OCI-LY7 (cell line): ENCODE results near the gene FCRLB. TPM values are rescaled to one million over a fixed set of nuclear protein-coding genes. Genes with fewer than 3 reads are reported as not detected.

Experiments used
- BruUV-seq: library from RNA; stranded (reverse); fragments of 400-500 nt; replicated peaks from 2 replicates; lab custom pipeline; 2021; lab: Mats Ljungman, UMichigan
- CTCF ChIA-PET: fragments of 300-600 bp; sonication (Branson Sonifier 250); formaldehyde crosslinking; loops from one replicate; lab custom pipeline; 2022; ENCODE audit warnings: antibody characterized with exemption; ENCODE audit not compliant: unreplicated experiment; lab: Charles Lee
- POLR2A ChIA-PET: fragments of 300-600 bp; sonication (Branson Sonifier 250); formaldehyde crosslinking; loops from one replicate; lab custom pipeline; 2022; ENCODE audit warnings: antibody characterized with exemption; lab: Charles Lee
- DNase-seq: peaks from one replicate; pipeline ENCODE4 v3.0.0-alpha.2; 2015; ENCODE audit warnings: low spot score
- H2AFZ ChIP-seq: fragments of 200-600 bp; sonication (generic), shearing (Covaris generic); 2 replicates; pipeline ENCODE4 v1.6.1; 2014; ENCODE audit warnings: mild to moderate bottlenecking, antibody characterized with exemption, low read length, moderate library complexity
- H3K27ac ChIP-seq: fragments of 200-600 bp; sonication (generic); 2 replicates; pipeline ENCODE4 v1.5.1; 2014; ENCODE audit warnings: mixed run types, low read depth, mild to moderate bottlenecking, moderate library complexity, low read length, inconsistent platforms; ENCODE audit not compliant: poor library complexity, severe bottlenecking
- H3K36me3 ChIP-seq: fragments of 200-600 bp; sonication (generic); 2 replicates; pipeline ENCODE4 v1.6.1; 2014; ENCODE audit warnings: mild to moderate bottlenecking, antibody characterized with exemption, low read length, moderate library complexity, mixed read lengths; ENCODE audit not compliant: insufficient read depth
- H3K4me1 ChIP-seq: fragments of 200-600 bp; sonication (generic); 2 replicates; pipeline ENCODE4 v1.5.1; 2014; ENCODE audit warnings: mild to moderate bottlenecking, low read length; ENCODE audit not compliant: insufficient read depth, poor library complexity, severe bottlenecking
- H3K4me2 ChIP-seq: fragments of 200-600 bp; sonication (generic); 2 replicates; pipeline ENCODE4 v1.6.1; 2014; ENCODE audit warnings: mild to moderate bottlenecking, low read length
- H3K4me3 ChIP-seq: fragments of 200-600 bp; sonication (generic); 2 replicates; pipeline ENCODE4 v1.5.1; 2014; ENCODE audit warnings: mild to moderate bottlenecking, low read depth, low read length; ENCODE audit not compliant: poor library complexity, severe bottlenecking
- H3K79me2 ChIP-seq: fragments of 200-600 bp; sonication (generic); 2 replicates; pipeline ENCODE4 v1.6.1; 2016; ENCODE audit warnings: low read depth, mild to moderate bottlenecking, low read length, moderate library complexity, mixed read lengths; ENCODE audit not compliant: insufficient read depth
- H3K9me2 ChIP-seq: fragments of 200-600 bp; sonication (generic); 2 replicates; pipeline ENCODE4 v1.6.1; 2016; ENCODE audit warnings: mild to moderate bottlenecking, low read length, mixed read lengths; ENCODE audit not compliant: insufficient read depth
- H3K9me3 ChIP-seq: fragments of 200-600 bp; sonication (generic); 2 replicates; pipeline ENCODE4 v1.6.1; 2014; ENCODE audit warnings: mild to moderate bottlenecking, mixed run types, low read length, mixed read lengths
- H4K20me1 ChIP-seq: fragments of 200-600 bp; sonication (generic); 2 replicates; pipeline ENCODE4 v1.6.1; 2014; ENCODE audit warnings: mild to moderate bottlenecking, antibody characterized with exemption, low read length, moderate library complexity, mixed read lengths; ENCODE audit not compliant: insufficient read depth
- CTCF ChIP-seq: fragments of 200-600 bp; sonication (generic); conservative IDR thresholded peaks from 2 replicates; pipeline ENCODE4 v1.5.1; 2014; ENCODE audit warnings: mild to moderate bottlenecking, antibody characterized with exemption, low read length, moderate library complexity, mixed read lengths
- EZH2phosphoT487 ChIP-seq: fragments of 200-600 bp; sonication (generic); IDR thresholded peaks from 2 replicates; pipeline ENCODE4 v1.6.1; 2018; ENCODE audit warnings: low read depth, borderline replicate concordance, mild to moderate bottlenecking, mixed run types, antibody characterized with exemption, low read length, moderate library complexity, mixed read lengths
- intact Hi-C: fragments of 100-400 bp; cut with micrococcal nuclease; formaldehyde crosslinking; loops from one replicate; pipeline ENCODE4 v1.10.0; 2022; ENCODE audit not compliant: unreplicated experiment
- total RNA-seq, 2 experiments: library from RNA; depleted of rRNA in 1 of 2; stranded (reverse); fragments of >200 nt in 1 of 2; shearing (Covaris generic) in 1 of 2; gene quantifications; 2 replicates each; pipeline ENCODE4 v1.2.3, GENCODE V29; 2014 to 2022

The FCRLB gene
- total RNA-seq, 2 experiments from 2014 or later = 2.6 to 3.8 TPM

GRCh38 chr1:161749509-161750407 lies 28.4 kb downstream of the FCRLB start, which contains the start of gene DUSP12:
DUSP12 (plus strand) TSS chr1:161749786; CDS start chr1:161749802, 16 bp downstream.
- no TSS peak for BruUV-seq
- POLR2A ChIA-PET = interaction anchor here (0.5 to 2.1 kb wide), 9 partner anchors 9 to 650 kb away, joined by 3 to 16 read pairs (median 3); partner anchors contain the start of gene FCRLA

GRCh38 chr1:161763522-161764098 lies 42.3 kb downstream of the FCRLB start:
- Histone ChIP-seq H3K4me3 (no peak overlapping the region), H2AFZ (peak overlapping the region; percentile 14; the same call in 1 of the 2 replicates), H3K36me3 (peaks cover 10% of the 10 kb centered on the region), H3K9me3 (no peaks in the 10 kb centered on the region), H3K79me2 (peaks cover 29% of the 10 kb centered on the region; the same call in 1 of the 2 replicates), H3K4me2 (peak overlapping the region; percentile 40), H3K4me1 (peaks cover 19% of the 10 kb centered on the region), H3K9me2 (no peaks in the 10 kb centered on the region), H4K20me1 (no peaks in the 10 kb centered on the region), H3K27ac (no peak overlapping the region)
- DNase-seq = peak; percentile 62
- TF ChIP-seq EZH2phosphoT487 (no peak), CTCF (peak; percentile 96)
- POLR2A ChIA-PET = interaction anchor here (0.6 kb wide), 1 partner anchor 538 kb away, joined by 4 read pairs; no protein-coding TSS in a partner anchor
- intact Hi-C loops = loop anchor here (2.0 kb wide), 1 partner anchor 25 kb away; no protein-coding TSS in a partner anchor
- CTCF ChIA-PET = interaction anchor here (1.5 kb wide), 1 partner anchor 14 kb away, joined by 4 read pairs; the partner anchor contains the start of gene DUSP12
- BruUV-seq = no TSS peak

More at GRCh38 chr1:161749509-161750407, 28.4 kb downstream of the FCRLB start, which contains the start of gene DUSP12:
- Histone ChIP-seq H3K36me3 (peaks cover 38% of the 10 kb centered on the region), H3K9me3 (peaks cover 9% of the 10 kb centered on the region), H4K20me1 (no peaks in the 10 kb centered on the region), H3K9me2 (no peaks in the 10 kb centered on the region), H3K27ac (peak within 1 kb of the TSS; percentile 75), H3K4me1 (peaks cover 28% of the 10 kb centered on the region), H2AFZ (peak within 1 kb of the TSS; percentile 95), H3K4me3 (peak within 1 kb of the TSS; percentile 92), H3K79me2 (peaks cover 29% of the 10 kb centered on the region), H3K4me2 (peak within 1 kb of the TSS; percentile 80)
- peak; percentile 98 for DNase-seq
- CTCF ChIA-PET = interaction anchor here (0.8 to 1.9 kb wide), 4 partner anchors 12 to 24 kb away, joined by 3 to 7 read pairs (median 4); no protein-coding TSS in a partner anchor
- intact Hi-C loops = loop anchor here (1.0 to 10.0 kb wide), 2 partner anchors 17 to 185 kb away; partner anchors contain the start of gene ATF6
- TF ChIP-seq EZH2phosphoT487 (no peak), CTCF (peak; percentile 74)
